Astrocyte of the hippocampus (primary cell): Measurements from ENCODE around the gene AMOT.

Experiments used
- DNase-seq: peaks from one replicate; pipeline ENCODE4 v3.0.0; 2011; ENCODE audit warnings: low read depth, low spot score

AMOT gene

DNA sequence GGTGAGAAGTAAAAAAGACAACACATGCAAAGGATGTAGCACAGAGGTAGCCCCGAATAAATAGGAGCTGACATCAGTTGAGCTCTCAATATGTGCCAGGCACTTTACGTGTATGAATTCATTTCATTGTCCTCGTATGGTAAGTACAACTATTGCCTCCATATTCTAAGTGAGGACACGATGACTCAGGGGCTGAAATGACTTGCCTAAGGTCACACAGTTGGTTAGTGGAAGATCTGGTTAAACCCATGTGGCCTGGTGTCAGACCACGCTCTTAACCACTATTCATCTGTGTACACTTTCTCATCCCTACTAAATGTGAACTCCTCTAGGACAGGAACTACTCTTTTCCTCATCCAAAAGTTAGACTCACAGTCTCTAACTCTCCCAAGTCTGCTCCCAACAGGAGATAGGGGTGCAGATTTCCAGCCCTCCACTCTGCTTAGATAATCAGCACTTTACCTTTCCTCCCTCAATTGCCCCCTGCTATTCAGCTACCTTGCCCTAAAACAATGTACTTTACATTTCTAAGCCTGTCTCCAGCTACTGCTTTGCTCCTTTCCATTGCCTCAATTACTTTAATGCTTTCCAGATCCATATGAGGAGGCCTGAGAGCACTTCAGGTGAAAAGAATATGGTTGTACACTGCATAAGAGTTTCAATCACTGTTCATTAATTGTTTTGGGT lies 102.1 kb downstream of the AMOT start:
- DNase-seq = no peak

DNA sequence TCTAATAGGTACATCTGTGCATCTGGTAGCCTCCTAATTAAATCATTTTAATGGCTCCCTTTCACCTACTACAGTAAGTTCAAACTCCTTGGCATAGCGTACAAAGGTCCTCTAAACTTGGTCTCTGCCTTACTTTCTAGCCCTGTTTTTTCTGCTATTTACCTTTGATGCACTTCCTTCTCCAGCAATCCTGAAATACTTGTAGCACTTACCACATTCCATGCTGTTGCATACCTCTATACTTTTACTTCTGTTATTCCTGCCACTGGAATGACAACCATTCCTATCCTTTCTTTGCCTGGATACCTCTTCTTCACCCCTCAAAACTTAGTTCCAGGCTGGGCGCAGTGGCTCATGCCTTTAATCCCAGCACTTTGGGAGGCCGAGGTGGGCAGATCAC lies 104.3 kb downstream of the AMOT start:
- peak; percentile 17 for DNase-seq

DNA sequence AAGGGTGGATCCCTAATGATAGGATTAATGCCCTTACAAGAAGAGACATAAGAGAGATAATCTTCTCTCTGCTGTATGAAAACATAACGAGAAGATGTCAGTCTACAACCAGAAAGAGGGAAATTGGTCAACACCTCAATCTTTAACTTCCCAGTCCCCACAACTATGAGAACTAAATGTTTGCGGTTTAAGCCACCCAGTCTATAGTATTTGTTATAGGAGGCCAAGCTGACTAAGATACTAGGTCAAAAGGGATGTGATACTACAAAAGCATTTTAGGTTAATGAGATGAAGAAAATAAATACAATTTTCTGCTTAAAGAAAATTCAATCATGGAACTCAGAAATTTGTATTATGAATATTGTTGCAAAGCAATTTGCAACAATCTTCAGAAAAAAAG lies 105.5 kb downstream of the AMOT start:
- DNase-seq = no peak

DNA sequence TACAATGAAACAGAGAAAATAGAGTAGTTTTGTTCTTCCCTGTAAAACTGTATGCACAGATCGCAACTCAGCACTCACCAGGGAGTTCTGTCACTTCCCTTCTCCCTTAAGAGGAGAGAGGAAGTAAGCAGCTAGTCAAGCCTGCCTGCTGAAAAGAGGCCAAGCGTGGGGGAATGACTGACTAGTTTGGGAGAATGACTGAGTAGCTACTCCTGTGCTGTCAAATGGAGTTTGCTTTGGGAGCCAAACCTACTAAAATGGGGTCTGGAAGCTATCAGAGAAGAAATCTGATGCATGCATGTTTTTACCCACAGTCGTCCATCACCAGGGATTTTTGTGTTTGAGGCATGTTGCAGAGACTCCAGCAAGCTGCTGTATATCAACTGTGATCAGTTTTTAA lies 106.3 kb downstream of the AMOT start:
- no peak for DNase-seq

GRCh38 chrX:112731793-112732192 lies 108.8 kb downstream of the AMOT start:
- DNase-seq = no peak
